Neural cell (in vitro differentiated cells): ENCODE results near the gene ANP32B. TPM values are rescaled to one million over a fixed set of nuclear protein-coding genes. Genes with fewer than 3 reads are reported as not detected.

Experiments
- H2AFZ ChIP-seq: fragments of 200-600, 300-800 bp; sonication (generic), shearing (Covaris generic); 2 replicates; pipeline ENCODE4 v1.6.0; 2014; ENCODE audit warnings: low read depth, mild to moderate bottlenecking, antibody characterized with exemption, low read length, moderate library complexity
- H3F3A ChIP-seq: fragments of 200-600 bp; shearing (Covaris generic); 2 replicates; pipeline ENCODE4 v1.6.1; 2016; ENCODE audit warnings: mild to moderate bottlenecking, moderate library complexity, mixed read lengths, antibody characterized with exemption, low read length; ENCODE audit not compliant: insufficient read depth, poor library complexity, severe bottlenecking
- H3K27ac ChIP-seq: fragments of 200-600, 300-800 bp; sonication (generic), shearing (Covaris generic); 2 replicates; pipeline ENCODE4 v1.5.1; 2014; ENCODE audit warnings: mild to moderate bottlenecking, low read length, moderate library complexity
- H3K27me3 ChIP-seq: fragments of 300-800, 200-600 bp; sonication (generic), shearing (Covaris generic); 2 replicates; pipeline ENCODE4 v1.6.0; 2014; ENCODE audit warnings: mild to moderate bottlenecking, low read depth, low read length, moderate library complexity; ENCODE audit not compliant: insufficient read depth
- H3K36me3 ChIP-seq: fragments of 300-800, 200-600 bp; sonication (generic), shearing (Covaris generic); 2 replicates; pipeline ENCODE4 v1.5.1; 2014; ENCODE audit warnings: mild to moderate bottlenecking, antibody characterized with exemption, low read length, moderate library complexity; ENCODE audit not compliant: insufficient read depth
- H3K4me2 ChIP-seq: fragments of 300-800, 200-600 bp; sonication (generic), shearing (Covaris generic); 2 replicates; pipeline ENCODE4 v1.6.0; 2014; ENCODE audit warnings: mild to moderate bottlenecking, low read length
- H3K4me3 ChIP-seq: fragments of 300-800, 200-600 bp; sonication (generic), shearing (Covaris generic); 2 replicates; pipeline ENCODE4 v1.5.1; 2014; ENCODE audit warnings: mild to moderate bottlenecking, low read length, moderate library complexity
- H3K79me2 ChIP-seq: fragments of 200-600 bp; shearing (Covaris generic); replicated peaks from 2 replicates; pipeline ENCODE4 v1.6.0; 2014; ENCODE audit warnings: mild to moderate bottlenecking, low read length, moderate library complexity; ENCODE audit not compliant: insufficient read depth
- H3K9ac ChIP-seq: fragments of 300-800, 200-600 bp; sonication (generic), shearing (Covaris generic); 2 replicates; pipeline ENCODE4 v1.6.1; 2016; ENCODE audit warnings: mild to moderate bottlenecking, low read length, mixed read lengths
- H3K9me2 ChIP-seq: fragments of 200-600 bp; shearing (Covaris generic); 2 replicates; pipeline ENCODE4 v1.6.1; 2016; ENCODE audit warnings: mild to moderate bottlenecking, low read length, mixed read lengths; ENCODE audit not compliant: insufficient read depth
- H3K9me3 ChIP-seq: fragments of 200-600, 300-800 bp; sonication (generic), shearing (Covaris generic); 2 replicates; pipeline ENCODE4 v1.6.1; 2016; ENCODE audit warnings: mild to moderate bottlenecking, mixed run types, low read length, moderate library complexity, mixed read lengths
- H4K20me1 ChIP-seq: fragments of 200-600 bp; shearing (Covaris generic); 2 replicates; pipeline ENCODE4 v1.6.1; 2016; ENCODE audit warnings: mild to moderate bottlenecking, mixed run types; ENCODE audit not compliant: insufficient read depth
- EP300 ChIP-seq: fragments of 450-650 bp; conservative IDR thresholded peaks from 2 replicates; pipeline ENCODE4 v1.6.1; 2014; ENCODE audit warnings: antibody characterized with exemption, mild to moderate bottlenecking, moderate library complexity; ENCODE audit not compliant: poor library complexity, severe bottlenecking
- EZH2 ChIP-seq: fragments of 200-600, 300-800 bp; shearing (Covaris generic), sonication (generic); IDR thresholded peaks from 2 replicates; pipeline ENCODE4 v1.6.1; 2014; ENCODE audit warnings: antibody characterized with exemption, low read length, borderline replicate concordance, mild to moderate bottlenecking; ENCODE audit not compliant: insufficient read depth, poor library complexity, severe bottlenecking
- MXI1 ChIP-seq: fragments of 450-650 bp; conservative IDR thresholded peaks from 2 replicates; pipeline ENCODE4 v1.6.1; 2014; ENCODE audit warnings: antibody characterized with exemption, mild to moderate bottlenecking; ENCODE audit not compliant: poor library complexity, severe bottlenecking
- POLR2AphosphoS5 ChIP-seq: IDR thresholded peaks from 2 replicates; pipeline ENCODE4 v1.6.1; 2012
- RAD21 ChIP-seq: fragments of 450-650 bp; conservative IDR thresholded peaks from 2 replicates; pipeline ENCODE4 v1.6.1; 2014; ENCODE audit warnings: antibody characterized with exemption, mild to moderate bottlenecking, moderate library complexity
- SMC3 ChIP-seq: fragments of 450-650 bp; conservative IDR thresholded peaks from 2 replicates; pipeline ENCODE4 v1.6.1; 2014; ENCODE audit warnings: antibody characterized with exemption, mild to moderate bottlenecking, moderate library complexity; ENCODE audit not compliant: poor library complexity
- TAF1 ChIP-seq: IDR thresholded peaks from 2 replicates; pipeline ENCODE4 v1.6.1; 2012; ENCODE audit warnings: low read depth
- polyA plus RNA-seq: library from polyadenylated mRNA; depleted of rRNA; stranded (reverse); fragments of >200 nt; gene quantifications from 2 replicates; pipeline ENCODE4 v1.2.3, GENCODE V29; 2014
- TF ChIP-seq, protein P1 (sequence below): IDR thresholded peaks from 2 replicates; pipeline ENCODE4 v1.6.1; 2012; ENCODE audit warnings: borderline replicate concordance
- TF ChIP-seq, protein P2 (sequence below): fragments of 450-650 bp; IDR thresholded peaks from 2 replicates; pipeline ENCODE4 v1.5.1; 2014; ENCODE audit warnings: antibody characterized with exemption, mild to moderate bottlenecking, moderate library complexity; ENCODE audit not compliant: poor library complexity, severe bottlenecking

ANP32B gene
- polyA plus RNA-seq, 1 donor from 2014 or later, result 4.1 TPM

DNA sequence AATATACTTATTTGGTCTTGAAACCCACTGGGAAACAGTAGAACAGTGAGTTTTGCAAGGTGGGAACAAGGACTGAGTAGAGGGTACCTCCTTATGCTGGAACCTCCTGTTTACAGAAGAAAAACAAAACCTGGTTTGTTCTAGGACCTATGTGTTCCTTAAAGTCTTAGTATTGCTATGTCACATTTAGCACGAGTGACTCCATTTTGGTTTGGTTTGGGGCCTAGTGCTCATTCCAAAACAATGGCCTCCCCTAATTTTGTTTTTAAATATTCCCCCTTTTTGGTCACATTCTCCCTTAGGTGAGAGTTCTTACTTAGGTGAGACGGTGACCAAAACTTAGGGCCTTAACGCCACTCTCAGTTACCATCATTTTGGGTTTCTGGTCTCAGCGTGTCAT, 67.2 kb downstream of the ANP32B start:
- Histone ChIP-seq H3K36me3 (no peaks in the 10 kb centered on the region), H3F3A (no peaks in the 10 kb centered on the region), H3K27me3 (no peaks in the 10 kb centered on the region), H3K9ac (no peak overlapping the region), H3K79me2 (no peaks in the 10 kb centered on the region), H3K9me2 (no peaks in the 10 kb centered on the region), H4K20me1 (no peaks in the 10 kb centered on the region), H3K4me2 (no peak overlapping the region), H3K9me3 (no peaks in the 10 kb centered on the region), H3K4me3 (no peak overlapping the region), H2AFZ (no peak overlapping the region), H3K27ac (no peak overlapping the region)
- no peak for TF ChIP-seq TAF1

DNA sequence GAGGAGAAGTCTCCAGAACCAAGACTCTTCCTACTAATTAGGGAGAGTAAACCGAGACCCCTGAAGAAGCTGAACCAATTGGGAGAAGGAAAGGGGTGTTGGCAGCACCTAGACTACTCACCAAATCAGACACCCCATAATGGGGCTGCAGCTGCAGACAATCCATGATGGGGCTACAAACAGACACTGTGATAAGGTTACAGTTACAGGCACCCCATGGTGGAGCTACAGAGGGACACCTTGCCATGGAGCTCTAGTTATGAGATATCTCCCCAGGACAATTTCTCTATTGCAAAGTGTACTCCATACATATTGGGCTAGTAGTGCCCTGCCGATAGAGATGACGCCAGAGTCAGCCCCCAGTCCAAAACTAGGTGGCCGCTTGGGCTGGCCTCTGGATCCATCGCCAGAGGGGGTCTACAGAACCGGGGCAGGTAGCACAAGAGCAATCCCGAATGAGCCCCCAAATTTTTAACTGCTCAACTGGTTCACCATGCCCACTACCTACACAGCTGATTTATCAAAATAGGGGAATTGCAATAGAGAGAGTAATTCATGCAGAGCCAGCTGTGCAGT, 71.3 kb downstream of the ANP32B start:
- no peak overlapping the region for H3K27ac ChIP-seq
- no peaks in the 10 kb centered on the region for H3K36me3 ChIP-seq
- no peak overlapping the region for H2AFZ ChIP-seq
- no peaks in the 10 kb centered on the region for H3K9me3 ChIP-seq
- no peak overlapping the region for H3K4me3 ChIP-seq
- no peaks in the 10 kb centered on the region for H3K27me3 ChIP-seq
- H3K79me2 ChIP-seq, result no peaks in the 10 kb centered on the region
- H3K4me2 ChIP-seq, result no peak overlapping the region
- no peaks in the 10 kb centered on the region for H3F3A ChIP-seq
- TF ChIP-seq TAF1 (no peak), EZH2 (no peak), EP300 (no peak), POLR2AphosphoS5 (no peak), RAD21 (no peak), SMC3 (no peak), MXI1 (no peak)
- TF ChIP-seq, protein P1, sequence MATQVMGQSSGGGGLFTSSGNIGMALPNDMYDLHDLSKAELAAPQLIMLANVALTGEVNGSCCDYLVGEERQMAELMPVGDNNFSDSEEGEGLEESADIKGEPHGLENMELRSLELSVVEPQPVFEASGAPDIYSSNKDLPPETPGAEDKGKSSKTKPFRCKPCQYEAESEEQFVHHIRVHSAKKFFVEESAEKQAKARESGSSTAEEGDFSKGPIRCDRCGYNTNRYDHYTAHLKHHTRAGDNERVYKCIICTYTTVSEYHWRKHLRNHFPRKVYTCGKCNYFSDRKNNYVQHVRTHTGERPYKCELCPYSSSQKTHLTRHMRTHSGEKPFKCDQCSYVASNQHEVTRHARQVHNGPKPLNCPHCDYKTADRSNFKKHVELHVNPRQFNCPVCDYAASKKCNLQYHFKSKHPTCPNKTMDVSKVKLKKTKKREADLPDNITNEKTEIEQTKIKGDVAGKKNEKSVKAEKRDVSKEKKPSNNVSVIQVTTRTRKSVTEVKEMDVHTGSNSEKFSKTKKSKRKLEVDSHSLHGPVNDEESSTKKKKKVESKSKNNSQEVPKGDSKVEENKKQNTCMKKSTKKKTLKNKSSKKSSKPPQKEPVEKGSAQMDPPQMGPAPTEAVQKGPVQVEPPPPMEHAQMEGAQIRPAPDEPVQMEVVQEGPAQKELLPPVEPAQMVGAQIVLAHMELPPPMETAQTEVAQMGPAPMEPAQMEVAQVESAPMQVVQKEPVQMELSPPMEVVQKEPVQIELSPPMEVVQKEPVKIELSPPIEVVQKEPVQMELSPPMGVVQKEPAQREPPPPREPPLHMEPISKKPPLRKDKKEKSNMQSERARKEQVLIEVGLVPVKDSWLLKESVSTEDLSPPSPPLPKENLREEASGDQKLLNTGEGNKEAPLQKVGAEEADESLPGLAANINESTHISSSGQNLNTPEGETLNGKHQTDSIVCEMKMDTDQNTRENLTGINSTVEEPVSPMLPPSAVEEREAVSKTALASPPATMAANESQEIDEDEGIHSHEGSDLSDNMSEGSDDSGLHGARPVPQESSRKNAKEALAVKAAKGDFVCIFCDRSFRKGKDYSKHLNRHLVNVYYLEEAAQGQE, result no peak
- TF ChIP-seq, protein P2, sequence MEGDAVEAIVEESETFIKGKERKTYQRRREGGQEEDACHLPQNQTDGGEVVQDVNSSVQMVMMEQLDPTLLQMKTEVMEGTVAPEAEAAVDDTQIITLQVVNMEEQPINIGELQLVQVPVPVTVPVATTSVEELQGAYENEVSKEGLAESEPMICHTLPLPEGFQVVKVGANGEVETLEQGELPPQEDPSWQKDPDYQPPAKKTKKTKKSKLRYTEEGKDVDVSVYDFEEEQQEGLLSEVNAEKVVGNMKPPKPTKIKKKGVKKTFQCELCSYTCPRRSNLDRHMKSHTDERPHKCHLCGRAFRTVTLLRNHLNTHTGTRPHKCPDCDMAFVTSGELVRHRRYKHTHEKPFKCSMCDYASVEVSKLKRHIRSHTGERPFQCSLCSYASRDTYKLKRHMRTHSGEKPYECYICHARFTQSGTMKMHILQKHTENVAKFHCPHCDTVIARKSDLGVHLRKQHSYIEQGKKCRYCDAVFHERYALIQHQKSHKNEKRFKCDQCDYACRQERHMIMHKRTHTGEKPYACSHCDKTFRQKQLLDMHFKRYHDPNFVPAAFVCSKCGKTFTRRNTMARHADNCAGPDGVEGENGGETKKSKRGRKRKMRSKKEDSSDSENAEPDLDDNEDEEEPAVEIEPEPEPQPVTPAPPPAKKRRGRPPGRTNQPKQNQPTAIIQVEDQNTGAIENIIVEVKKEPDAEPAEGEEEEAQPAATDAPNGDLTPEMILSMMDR, result no peak
- H3K9me2 ChIP-seq, result no peaks in the 10 kb centered on the region
- H4K20me1 ChIP-seq, result no peaks in the 10 kb centered on the region
- no peak overlapping the region for H3K9ac ChIP-seq
